GM19025 (cell line): ENCODE results near the gene GLRX2.
A peak's percentile ranks its signal among the peaks of the same experiment; 100 is the strongest.

Source experiments
- ATAC-seq: cut with Tn5 transposase; IDR thresholded peaks from one replicate; pipeline ENCODE4 v1.9.1; 2021; ENCODE audit warnings: mild to moderate bottlenecking, low read depth, moderate library complexity; ENCODE audit not compliant: unreplicated experiment

Gene GLRX2

DNA sequence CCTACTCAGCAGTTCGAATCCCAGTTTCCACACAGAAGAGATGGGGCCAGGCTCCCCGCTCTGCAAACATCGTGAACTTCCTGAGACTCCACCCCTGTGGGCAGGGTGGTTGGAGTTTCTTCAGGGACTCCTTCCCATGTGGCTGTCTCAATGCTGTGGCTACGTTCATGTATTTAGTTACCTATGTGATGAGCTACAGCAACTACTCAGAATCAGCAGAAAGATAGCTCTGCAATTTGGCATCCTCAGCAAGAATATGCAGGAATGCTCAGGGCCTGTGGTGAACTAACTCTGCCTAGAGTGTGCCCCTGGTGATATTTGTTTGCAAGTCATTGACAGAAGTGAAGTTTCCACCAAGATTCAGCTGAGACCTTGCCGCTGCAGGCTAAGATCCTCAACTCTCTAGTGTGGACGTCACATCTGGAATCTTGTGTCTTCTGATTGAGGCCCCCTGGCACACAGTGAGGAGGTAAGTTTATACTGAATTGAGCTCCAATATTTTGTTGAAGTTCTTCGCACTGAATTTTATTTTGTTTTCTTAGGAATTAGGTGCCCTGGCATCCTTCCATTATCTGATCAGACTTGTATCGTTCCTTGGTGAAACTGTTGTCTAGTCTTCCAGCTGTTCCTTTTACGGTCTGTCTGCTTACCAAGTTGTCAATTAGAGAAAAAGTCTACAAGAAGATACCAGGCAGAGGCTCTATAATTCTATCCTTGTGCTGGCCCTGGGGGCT is 8.2 kb upstream of the GLRX2 start:
- ATAC-seq, result no peak

DNA sequence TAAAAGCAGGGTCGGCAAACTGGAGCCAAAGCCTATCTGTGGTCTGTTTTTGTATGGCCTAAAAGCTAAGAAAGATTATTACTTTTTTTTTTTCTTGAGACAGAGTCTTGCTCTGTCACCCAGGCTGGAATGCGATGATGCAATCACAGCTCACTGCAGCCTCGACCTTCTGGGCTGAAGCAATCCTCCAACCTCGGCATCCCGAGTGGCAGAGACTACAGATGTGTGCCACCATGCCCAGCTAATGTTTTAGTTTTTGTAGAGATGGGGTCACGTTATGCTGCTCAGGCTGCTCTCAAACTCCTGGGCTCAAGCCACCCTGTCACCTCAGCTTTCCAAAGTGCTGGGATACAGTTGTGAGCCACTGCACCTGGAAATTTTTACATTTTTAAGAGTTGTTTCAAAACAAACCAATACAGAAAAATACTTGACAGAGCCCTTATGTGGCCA is 6.5 kb upstream of the GLRX2 start:
- ATAC-seq, result no peak

DNA sequence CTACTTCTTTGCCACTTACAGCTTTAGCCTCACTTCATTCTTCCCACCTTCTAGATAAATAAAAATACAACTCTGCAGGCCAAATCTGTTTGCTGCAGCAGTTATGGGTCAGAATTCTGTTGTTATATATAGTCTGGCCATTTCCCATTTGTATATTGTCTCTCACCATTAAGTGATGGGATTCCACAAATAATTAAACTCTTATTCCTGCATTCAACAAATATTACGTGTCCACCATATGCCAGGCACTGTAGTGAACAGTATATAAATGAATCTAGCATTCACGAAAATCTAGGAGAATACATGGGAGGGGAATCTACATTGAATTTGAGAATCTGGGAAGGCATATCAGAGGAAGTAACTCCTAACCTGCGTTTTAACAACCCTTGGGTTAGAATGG is 5.7 kb upstream of the GLRX2 start:
- no peak for ATAC-seq

DNA sequence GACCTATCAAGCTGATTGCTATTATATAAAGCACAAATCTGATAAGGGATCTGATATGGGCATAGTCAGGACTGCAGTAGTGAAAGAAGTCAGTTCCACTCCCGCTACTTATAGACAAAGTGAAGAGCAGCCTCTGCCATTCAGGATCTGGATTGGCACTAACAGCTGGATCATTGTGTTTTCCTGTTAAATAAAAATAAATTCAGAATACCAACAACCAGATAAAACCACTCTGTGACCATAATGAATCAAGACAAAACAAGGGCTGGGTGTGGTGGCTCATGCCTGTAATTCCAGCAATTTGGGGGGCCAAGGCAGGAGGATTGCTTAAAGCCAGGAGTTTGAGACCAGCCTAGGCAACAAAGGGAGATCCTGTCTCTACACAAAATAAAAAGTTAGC is 5.0 kb upstream of the GLRX2 start:
- no peak for ATAC-seq

DNA sequence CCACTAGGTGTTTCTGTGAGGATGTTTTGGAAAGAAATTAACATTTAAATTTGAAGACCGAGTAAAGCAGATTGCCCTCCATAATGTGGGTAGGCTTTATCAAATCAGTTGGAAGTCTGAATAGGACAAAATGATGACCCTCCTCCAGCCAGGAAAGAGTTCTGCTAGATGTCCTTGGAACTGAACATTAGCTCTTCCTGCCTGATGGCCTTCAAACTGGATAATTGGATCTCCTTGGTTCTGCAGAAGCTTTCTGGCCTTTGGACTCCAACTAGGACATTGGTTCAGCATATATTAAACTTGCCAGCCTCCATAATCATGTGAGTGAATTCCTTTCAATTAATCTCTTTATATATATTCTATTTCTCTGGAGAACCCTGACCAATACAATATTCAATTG is 4.4 kb upstream of the GLRX2 start:
- no peak for ATAC-seq

DNA sequence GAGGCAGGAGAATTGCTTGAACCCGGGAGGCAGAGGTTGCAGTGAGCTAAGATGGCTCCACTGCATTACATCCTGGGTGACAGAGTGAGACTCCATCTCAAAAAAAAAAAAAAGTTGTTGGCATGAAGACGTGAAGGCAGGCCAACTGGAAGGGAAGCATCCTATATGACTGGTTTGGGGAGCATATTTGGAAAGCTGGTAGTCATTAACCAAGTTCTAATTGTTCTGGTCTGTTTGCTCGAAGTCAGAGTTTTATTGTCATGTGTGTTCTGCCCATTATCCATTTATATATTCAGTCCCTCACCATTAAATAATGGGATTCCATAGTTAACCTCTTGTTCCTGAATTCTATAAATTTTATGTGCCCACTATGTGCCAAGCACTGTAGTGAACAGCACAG is 3.3 kb upstream of the GLRX2 start:
- no peak for ATAC-seq

DNA sequence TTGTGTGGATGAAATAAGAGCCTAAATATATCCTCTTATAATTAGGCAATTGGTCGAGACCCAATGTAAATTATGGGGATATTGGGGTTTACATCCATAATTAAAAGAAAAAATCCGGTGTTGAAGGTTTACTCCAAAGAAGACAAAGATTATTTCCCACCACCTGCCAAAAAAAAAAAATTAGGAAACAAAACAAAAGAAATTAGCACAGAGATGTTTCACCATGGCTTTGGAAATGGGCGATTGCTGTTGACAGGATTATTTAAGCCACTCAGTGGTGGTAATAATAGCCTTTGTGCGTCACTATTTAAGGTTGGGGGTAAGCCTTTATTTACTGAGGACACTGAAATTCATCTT is 585 bp upstream of the GLRX2 start:
- ATAC-seq, result no peak

DNA sequence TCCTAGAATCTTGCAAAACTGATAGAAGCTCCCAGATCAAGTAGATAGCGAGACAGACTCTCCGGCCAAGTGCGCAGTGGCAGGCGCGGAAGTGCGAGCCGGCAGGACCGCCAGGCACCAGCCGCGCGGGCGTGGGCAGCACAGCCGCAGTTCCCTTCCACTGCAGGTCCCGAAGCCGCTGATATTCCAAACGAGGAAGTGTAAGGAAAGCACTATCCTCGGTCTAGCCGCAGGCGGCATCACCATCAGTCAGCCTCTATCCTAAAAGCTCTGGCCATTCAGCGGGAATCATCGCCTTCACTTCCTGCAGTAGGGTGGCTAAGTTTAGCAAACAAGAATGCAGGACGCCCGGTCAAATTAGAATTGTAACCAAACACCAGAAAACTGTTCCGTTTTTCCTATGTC is 710 bp downstream of the GLRX2 start:
- ATAC-seq, result peak; percentile 29

DNA sequence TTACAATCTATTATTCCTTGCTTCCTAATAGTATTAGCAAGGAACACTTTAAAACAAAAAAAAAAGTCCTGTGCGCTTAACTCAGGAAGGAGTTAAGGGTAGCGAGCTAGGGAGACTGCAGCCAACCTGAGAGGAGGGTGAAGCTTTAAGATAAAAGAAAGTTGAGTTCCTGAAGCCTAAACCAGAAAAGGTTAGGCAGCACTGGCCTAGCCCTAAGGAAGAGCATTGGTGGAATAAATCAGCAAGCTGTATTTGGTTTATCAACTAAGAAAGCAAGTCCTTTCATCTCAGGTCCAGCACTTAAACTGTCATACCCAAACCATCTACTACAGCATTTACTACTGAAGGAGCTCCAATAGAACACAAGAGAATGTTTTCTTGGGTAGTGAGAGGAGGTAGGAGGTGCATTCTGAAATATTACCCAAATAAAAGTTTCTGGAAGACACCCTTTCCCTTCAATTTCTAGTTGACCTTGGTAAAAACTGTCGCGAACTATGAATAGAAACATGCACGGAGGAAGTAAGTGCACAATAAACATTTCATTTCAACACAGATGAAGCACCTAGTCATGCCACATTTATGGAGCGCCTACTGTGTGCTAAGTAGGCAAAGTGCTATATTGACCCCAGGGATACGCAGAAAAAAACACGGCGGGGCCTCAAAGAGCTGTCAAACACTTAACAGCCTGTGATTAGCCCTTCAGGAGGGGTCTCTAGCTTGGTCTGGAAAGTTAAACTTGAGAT is 1.3 kb downstream of the GLRX2 start:
- ATAC-seq, result no peak

DNA sequence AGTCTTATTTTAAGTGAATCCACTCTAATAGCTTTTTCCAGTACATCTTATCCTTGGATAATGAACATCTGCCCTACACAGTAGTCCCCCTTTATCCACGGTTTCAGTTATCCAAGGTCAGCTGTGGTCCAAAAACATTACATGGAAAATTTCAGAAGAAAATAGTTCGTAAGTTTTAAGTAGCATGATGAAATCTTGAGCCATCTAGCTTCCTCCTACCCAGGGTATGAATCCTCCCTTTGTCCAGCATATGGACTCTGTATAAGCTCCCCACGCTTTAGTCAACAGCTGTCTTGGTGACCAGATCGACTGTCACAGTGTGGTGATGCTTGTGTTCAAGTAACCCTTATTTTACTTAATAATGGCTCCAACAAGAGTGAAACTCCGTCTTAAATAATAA is 2.6 kb downstream of the GLRX2 start:
- ATAC-seq, result no peak

DNA sequence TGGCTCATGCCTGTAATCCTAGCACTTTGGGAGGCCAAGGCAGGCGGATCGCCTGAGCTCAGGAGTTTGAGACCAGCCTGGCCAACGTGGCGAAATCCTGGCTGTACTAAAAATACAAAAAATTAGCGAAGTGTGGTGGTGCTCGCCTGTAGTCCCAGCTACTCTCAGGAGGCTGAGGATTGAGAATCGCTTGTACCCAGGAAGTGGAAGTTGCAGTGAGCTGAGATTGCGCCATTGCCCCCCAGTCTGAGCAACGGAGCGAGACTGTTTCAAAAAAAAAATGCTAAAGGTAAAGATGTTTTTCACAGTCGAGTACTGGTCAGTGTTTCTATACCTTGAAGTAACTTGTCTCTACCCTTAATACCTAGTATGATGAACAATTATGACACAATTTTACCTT is 11.1 kb downstream of the GLRX2 start:
- no peak for ATAC-seq

DNA sequence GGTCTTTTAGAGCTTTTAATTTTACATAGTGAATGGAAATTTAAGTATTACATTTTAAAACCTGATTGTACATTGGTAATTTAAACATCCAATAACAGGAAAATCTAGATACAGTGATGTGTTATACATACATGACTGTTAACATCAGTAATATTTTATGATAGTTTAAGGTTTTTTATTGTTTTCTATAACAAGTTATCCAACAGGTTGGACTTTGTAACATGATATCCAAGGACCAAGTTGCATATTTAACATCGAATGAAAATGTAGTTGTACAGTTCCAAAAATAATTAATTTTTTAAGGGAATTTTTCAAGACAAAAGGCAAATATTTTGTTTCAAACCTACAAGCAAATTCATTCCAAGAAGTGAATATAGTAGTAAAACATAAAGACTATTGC is 14.3 kb downstream of the GLRX2 start:
- ATAC-seq, result no peak

DNA sequence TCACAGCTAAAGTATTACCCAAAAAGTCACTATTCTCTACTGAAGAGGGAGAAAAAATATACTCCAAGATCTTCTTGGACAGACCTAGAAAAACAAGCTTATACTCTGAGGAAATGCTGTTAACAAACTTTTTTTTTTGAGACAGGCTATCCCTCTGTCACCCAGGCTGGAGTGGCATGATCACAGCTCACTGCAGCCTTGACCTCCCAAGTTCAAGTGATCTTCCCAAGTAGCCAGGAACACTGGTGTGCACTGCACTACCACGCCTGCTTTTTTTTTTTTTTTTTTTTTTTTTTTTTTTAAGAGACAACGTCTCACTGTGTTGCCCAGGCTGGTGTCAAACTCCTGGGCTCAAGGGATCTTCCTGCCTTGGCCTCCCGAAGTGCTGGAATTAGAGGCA is 17.3 kb downstream of the GLRX2 start:
- no peak for ATAC-seq

DNA sequence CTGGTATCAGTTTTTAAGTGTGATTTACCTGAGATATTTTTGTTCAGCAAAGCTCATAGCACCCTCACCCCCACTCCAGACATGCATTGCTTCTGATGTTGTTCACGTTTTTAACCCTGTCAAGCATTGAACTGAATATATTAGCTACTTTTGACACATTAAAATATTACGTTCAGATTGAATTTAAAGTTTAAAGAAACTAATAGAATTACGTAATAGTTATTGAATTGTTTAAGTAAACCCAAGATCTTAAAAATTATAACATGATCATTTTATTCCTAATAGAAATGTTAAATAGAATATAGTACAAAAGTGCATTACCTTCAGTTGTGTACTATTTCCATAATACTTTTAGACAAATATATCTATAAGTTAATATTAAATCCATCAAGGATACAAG is 18.9 kb downstream of the GLRX2 start:
- ATAC-seq, result no peak

DNA sequence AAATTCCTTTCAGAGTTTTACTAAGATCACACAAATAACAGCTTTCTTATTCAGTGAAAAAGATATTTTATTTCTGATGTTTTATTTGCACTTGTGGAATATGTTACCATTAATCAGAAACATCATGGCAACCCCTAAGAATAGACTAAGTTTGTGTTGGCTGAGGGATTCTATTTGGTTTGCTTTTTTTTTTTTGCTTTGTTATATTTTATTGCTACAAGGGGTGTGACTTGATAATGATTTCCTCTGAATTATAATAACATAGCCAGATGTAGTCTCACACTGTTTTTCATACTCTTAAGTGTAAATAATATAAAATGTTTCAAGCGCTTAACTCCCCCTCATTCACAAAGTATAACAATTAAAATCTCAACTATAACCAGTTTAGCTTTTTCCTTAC is 20.0 kb downstream of the GLRX2 start:
- no peak for ATAC-seq

DNA sequence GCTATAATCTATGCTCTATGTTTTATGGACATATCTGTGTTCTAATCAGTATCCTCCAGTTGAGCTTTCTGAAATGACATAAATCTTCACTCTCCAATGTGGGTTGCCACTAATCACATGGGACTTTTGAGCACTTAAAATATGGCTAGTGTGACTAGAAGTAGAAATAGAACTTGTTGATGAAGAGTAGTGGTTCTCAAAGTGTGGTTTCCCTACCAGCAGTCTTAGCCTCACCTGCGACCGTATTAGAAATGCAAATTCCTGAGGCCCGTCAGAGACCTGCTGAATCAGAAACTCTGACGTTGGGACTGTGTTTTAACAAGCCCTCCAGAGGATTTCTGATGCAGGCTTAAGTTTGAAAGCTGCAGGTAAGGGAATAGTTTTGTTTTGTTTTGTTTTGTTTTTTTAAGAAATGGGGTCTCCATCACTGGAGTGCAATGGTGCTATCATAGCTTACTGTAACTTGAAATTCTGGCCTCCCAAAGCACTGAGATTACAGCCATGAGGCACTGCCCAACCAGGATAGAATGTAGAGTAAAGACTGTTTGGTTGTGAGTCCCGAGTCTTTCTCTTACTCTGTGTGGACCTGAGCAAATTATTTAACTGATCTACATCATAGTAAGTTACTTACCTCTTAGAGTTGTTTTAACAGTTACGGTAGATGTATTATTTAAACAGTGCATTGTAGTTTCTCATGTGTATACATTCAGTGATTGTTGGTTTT is 21.7 kb downstream of the GLRX2 start:
- ATAC-seq, result peak; percentile 96

DNA sequence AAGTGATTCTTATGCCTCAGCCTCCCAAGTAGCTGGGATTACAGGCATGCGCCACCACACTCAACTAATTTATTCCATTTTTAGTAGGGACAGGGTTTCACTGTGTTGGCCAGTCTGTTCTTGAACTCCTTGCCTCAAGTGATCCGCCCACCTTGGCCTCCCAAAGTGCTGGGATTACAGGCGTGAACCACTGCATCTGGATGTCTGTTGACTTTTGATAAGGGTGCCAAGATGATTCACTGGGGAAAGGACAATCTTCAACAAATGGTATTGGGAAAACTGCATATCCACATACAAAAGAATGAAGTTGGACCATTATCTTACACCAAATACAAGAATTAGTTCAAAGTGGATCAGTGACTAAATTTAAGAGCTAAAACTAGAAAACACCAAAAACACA is 26.0 kb downstream of the GLRX2 start:
- ATAC-seq, result no peak

DNA sequence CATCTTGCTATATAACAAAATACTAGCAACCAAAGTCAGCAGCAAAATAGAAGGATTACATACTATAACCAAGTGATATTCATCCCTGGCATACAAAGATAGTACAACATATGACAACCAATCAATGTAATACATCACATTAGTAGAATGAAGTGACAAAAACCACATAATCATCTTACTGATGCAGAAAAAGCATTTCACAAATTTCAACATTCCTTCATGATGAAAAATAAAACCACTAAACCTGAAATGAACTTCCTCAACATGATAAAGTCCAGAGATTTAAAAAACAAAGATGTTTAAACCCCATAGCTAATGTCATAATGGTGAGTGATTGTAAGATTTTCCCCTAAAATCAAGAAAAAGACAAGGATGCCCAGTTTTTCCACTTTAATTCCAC is 27.2 kb downstream of the GLRX2 start:
- no peak for ATAC-seq

DNA sequence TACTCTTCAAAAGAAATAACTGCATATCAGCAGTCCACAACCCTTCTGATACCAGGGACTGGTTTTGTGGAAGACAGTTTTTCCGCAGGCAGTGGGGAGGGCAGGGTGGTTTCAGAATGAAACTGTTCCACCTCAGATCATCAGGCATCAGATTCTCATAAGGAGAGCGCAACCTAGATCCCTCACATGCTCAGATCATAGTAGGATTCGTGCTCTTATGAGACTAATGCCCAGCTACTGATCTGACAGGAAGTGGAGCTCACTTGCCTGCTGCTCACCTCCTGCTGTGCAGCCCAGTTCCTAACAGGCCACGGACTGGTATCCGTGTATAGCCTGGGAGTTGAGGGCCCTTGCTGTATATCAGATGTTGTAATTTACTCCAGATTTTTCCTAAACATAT is 34.3 kb downstream of the GLRX2 start:
- ATAC-seq, result peak; percentile 48

DNA sequence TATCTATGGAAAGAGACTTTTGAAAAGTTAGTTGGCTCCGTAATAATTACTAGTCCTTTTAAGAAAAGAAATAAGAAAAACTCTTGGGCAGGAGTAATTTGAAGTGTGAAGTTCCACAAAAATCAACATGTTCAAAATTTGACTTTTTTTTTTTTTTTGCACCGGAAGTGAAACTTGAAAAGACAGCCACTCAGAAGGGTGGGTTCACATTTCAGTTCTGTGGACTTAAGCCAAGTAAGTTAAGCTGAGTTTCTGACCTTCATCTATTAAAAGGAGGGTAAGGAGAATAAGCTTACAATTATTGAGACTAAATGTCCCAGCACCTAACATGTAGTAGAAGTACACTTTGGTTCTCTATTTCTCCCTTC is 34.8 kb downstream of the GLRX2 start:
- no peak for ATAC-seq

DNA sequence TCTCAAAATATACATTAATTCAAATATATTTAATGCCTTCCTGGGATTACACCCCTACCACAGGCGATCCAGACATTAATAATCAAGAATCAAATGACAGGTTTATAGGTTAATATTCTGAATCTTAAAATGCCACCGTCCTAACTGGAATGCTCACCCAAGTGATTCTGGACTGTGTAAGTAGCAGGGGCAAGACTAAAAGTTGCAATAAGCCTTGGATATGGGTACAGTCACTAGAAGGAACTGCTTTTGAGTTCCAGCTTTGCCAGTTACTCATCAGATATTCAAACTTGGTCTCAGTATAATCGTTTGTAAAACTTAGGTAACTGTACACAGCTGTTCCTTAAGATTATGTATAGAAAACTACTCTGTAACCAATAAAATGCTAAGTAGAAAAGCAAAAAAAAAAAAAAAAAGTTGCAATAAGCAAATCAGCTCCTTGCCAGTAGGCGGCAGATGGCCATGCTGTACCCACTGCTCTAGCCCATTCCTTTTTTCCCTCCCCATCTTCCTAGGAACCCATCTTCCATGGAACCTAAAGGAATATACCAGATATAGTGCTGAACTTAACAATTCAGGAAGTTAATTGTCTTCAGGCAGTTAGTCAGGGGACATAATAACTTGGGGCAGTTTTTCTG is 35.3 kb downstream of the GLRX2 start:
- no peak for ATAC-seq
